Iris pigment epithelial cell (primary cell): ENCODE measurements around the gene ARHGAP27.

Experiments
- DNase-seq: peaks from one replicate; pipeline ENCODE4 v3.0.0-alpha.2; 2011; ENCODE audit warnings: low read depth

Gene ARHGAP27

GRCh38 chr17:45408611-45409421 is 23.9 kb downstream of the ARHGAP27 start:
- no peak for DNase-seq

- no peak for DNase-seq
These were observed 26.6 kb downstream of the ARHGAP27 start for GRCh38 chr17:45406107-45406506.

GRCh38 chr17:45405250-45406086 is 27.2 kb downstream of the ARHGAP27 start:
- peak; percentile 11 for DNase-seq

GRCh38 chr17:45404870-45405249 is 27.8 kb downstream of the ARHGAP27 start:
- DNase-seq = no peak

- no peak for DNase-seq
These were observed 28.7 kb downstream of the ARHGAP27 start for GRCh38 chr17:45403906-45404490.

GRCh38 chr17:45402916-45403315 is 29.8 kb downstream of the ARHGAP27 start:
- DNase-seq = no peak

- DNase-seq = no peak
These were observed 33.9 kb downstream of the ARHGAP27 start for GRCh38 chr17:45398800-45399199.

- DNase-seq = no peak
These were observed 34.9 kb downstream of the ARHGAP27 start for GRCh38 chr17:45397796-45398195.

- DNase-seq = no peak
These were observed 36.0 kb downstream of the ARHGAP27 start for GRCh38 chr17:45396496-45397205.

- DNase-seq = no peak
These were observed 36.9 kb downstream of the ARHGAP27 start for GRCh38 chr17:45395569-45396415.

- DNase-seq = peak; percentile 84
These were observed 37.6 kb downstream of the ARHGAP27 start for GRCh38 chr17:45394913-45395568.

GRCh38 chr17:45394564-45394912 is 38.1 kb downstream of the ARHGAP27 start:
- no peak for DNase-seq

- no peak for DNase-seq
These were observed 38.6 kb downstream of the ARHGAP27 start for GRCh38 chr17:45394091-45394490.

GRCh38 chr17:45393411-45393810 is 39.3 kb downstream of the ARHGAP27 start:
- no peak for DNase-seq

- no peak for DNase-seq
These were observed 40.8 kb downstream of the ARHGAP27 start for GRCh38 chr17:45391918-45392317.

- DNase-seq = no peak
These were observed 41.4 kb downstream of the ARHGAP27 start for GRCh38 chr17:45391291-45391690.

GRCh38 chr17:45389354-45389753 is 43.3 kb downstream of the ARHGAP27 start:
- no peak for DNase-seq

- DNase-seq = peak; percentile 27
These were observed 43.9 kb downstream of the ARHGAP27 start for GRCh38 chr17:45388604-45389325.

- no peak for DNase-seq
These were observed 44.9 kb downstream of the ARHGAP27 start for GRCh38 chr17:45387739-45388138.

- DNase-seq = no peak
These were observed 46.5 kb downstream of the ARHGAP27 start for GRCh38 chr17:45386178-45386577.
